Measurements from ENCODE around the gene APLNR. TPM values are rescaled to one million over a fixed set of nuclear protein-coding genes. Genes with fewer than 3 reads are reported as not detected.

Gene APLNR
- total and polyA plus RNA-seq, 2 of the 4 experiments (the other 2 are of a cell fraction), result not detected

DNA sequence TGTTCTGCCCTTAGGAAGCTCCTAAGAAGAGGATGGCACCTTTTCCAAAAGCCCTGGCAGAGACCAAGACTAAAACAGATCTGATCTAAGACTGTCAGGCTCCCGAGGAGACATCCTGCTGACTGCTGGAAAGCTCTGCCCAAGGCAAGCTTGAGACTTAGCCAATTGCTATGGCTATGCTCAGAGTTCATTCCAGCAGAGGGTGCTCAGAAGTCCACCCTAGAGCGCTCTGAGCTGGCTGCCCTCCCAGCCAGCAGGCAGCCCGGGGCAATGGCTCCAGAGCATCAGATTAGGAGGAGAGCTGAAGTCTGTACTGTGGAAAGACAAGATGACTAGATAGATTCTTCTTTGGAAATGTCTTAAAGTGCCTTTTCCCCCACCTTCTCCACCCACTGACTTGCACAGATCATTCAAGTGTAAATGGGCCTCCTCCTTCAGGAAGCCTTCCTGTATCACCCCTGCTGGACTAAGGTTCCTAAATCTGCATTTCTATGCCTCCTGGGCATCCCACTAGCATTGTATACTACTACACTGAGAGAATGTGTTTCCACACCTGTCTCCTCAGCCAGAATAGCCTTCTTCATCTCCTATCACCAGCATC, 31.9 kb downstream of the APLNR start:
- Histone ChIP-seq H3K36me3 (ENCODE audit: control insufficient read depth, insufficient read depth, low read length) (no peaks in the 10 kb centered on the region), H3K4me2 (ENCODE audit: low read depth, low read length) (no peak overlapping the region), H2BK20ac (ENCODE audit: low read depth, low read length) (no peak overlapping the region), H3K18ac (ENCODE audit: low read depth, low read length) (no peak overlapping the region), H2BK5ac (ENCODE audit: low read depth, low read length, poor library complexity, severe bottlenecking) (no peak overlapping the region), H3K14ac (replicated peaks; ENCODE audit: low read depth, low read length) (no peak overlapping the region), H2AK9ac (replicated peaks; ENCODE audit: low read depth, low read length, poor library complexity) (no peak overlapping the region), H3K9me3 (ENCODE audit: control insufficient read depth, insufficient read depth, low read length) (no peaks in the 10 kb centered on the region), H3K4me1 (ENCODE audit: control insufficient read depth, insufficient read depth, low read length) (no peaks in the 10 kb centered on the region; the same call in 1 of the 2 replicates), H2BK120ac (ENCODE audit: low read depth, low read length) (no peak overlapping the region), H3K56ac (ENCODE audit: extremely low read depth, insufficient read depth, low read length) (no peak overlapping the region), H4K20me1 (ENCODE audit: insufficient read depth, low read length) (no peaks in the 10 kb centered on the region), H4K8ac (ENCODE audit: low read depth in 2 of 2, low read length in 2 of 2) (no peak overlapping the region), H3K9ac (ENCODE audit: low read depth, low read length) (no peak overlapping the region), H4K91ac (ENCODE audit: insufficient read depth, low read depth, low read length) (no peak overlapping the region), H3K9me1 (ENCODE audit: insufficient read depth, low read length) (peaks cover 3% of the 10 kb centered on the region; the same call in 1 of the 2 replicates), H4K5ac (ENCODE audit: low read depth, low read length) (no peak overlapping the region), H2BK15ac (ENCODE audit: low read depth, low read length) (no peak overlapping the region), H3K4ac (ENCODE audit: low read depth, low read length) (no peak overlapping the region), H3K27me3 (ENCODE audit: control insufficient read depth, insufficient read depth, low read length) (peaks cover 44% of the 10 kb centered on the region), H2AFZ (replicated peaks; ENCODE audit: low read length, poor library complexity) (no peak overlapping the region), H2AK5ac (ENCODE audit: low read depth, low read length) (no peak overlapping the region), H3K27ac (ENCODE audit: insufficient read depth, low read length) (no peak overlapping the region), H3K4me3 (ENCODE audit: insufficient read depth, low read depth, low read length) (no peak overlapping the region), H3K79me1 (ENCODE audit: low read depth in 1 of 2, low read length in 2 of 2) (no peaks in the 10 kb centered on the region), H3K23ac (ENCODE audit: low read depth, low read length) (no peak overlapping the region)
- CTCF ChIA-PET, result interaction anchor here (0.6 to 2.6 kb wide), 6 partner anchors 10 to 73 kb away, joined by 3 to 40 read pairs (median 4); no protein-coding TSS in a partner anchor
- POLR2A ChIA-PET (ENCODE audit: unreplicated experiment), result interaction anchor here (0.9 kb wide), 1 partner anchor 44 kb away, joined by 3 read pairs; no protein-coding TSS in a partner anchor
- in situ Hi-C loops (cut with MboI; ENCODE audit: low sequenced_read_pairs), result no loop called here
- dilution Hi-C loops (cut with HindIII; ENCODE audit: low sequenced_read_pairs, unreplicated experiment), result no loop called here
- intact Hi-C loops (cut with micrococcal nuclease), result loop anchor here (2.0 kb wide), 1 partner anchor 44 kb away; no protein-coding TSS in a partner anchor
- WGBS, 2 experiments (ENCODE audit: extremely low coverage in 2 of 2, insufficient read length in 1 of 2), result 0% methylated on average over 1 of the region's 3 CpGs; no CpG with 5 or more reads in 1 of the 2 experiments
- DNase-seq (peak; percentile 62), ATAC-seq (ENCODE audit: low read depth) (peak; percentile 93)
- BruUV-seq (replicated peaks), result no TSS peak
- no peak for TF ChIP-seq RFX5 (IDR thresholded peaks at IDR 0.05; ENCODE audit: low read depth, low read length)
- TF ChIP-seq RCOR1 (IDR thresholded peaks at IDR 0.05; ENCODE audit: insufficient replicate concordance, low read length), result no peak
- TF ChIP-seq, protein P1, sequence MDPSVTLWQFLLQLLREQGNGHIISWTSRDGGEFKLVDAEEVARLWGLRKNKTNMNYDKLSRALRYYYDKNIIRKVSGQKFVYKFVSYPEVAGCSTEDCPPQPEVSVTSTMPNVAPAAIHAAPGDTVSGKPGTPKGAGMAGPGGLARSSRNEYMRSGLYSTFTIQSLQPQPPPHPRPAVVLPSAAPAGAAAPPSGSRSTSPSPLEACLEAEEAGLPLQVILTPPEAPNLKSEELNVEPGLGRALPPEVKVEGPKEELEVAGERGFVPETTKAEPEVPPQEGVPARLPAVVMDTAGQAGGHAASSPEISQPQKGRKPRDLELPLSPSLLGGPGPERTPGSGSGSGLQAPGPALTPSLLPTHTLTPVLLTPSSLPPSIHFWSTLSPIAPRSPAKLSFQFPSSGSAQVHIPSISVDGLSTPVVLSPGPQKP (IDR thresholded peaks at IDR 0.05; ENCODE audit: borderline replicate concordance, low read depth, low read length), result no peak
- no peak for TF ChIP-seq NFE2L2 (IDR thresholded peaks at IDR 0.05; ENCODE audit: low read depth, low read length)
- TF ChIP-seq, protein P2, sequence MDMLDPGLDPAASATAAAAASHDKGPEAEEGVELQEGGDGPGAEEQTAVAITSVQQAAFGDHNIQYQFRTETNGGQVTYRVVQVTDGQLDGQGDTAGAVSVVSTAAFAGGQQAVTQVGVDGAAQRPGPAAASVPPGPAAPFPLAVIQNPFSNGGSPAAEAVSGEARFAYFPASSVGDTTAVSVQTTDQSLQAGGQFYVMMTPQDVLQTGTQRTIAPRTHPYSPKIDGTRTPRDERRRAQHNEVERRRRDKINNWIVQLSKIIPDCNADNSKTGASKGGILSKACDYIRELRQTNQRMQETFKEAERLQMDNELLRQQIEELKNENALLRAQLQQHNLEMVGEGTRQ (IDR thresholded peaks at IDR 0.05; ENCODE audit: low read depth, low read length), result no peak
- no peak for TF ChIP-seq FOS (IDR thresholded peaks at IDR 0.05; ENCODE audit: low read depth, low read length)
- no peak for TF ChIP-seq CHD1 (IDR thresholded peaks at IDR 0.05; ENCODE audit: low read depth, low read length)
- TF ChIP-seq BHLHE40 (IDR thresholded peaks at IDR 0.05; ENCODE audit: low read depth, low read length), result no peak
- TF ChIP-seq MAFK (IDR thresholded peaks at IDR 0.05; ENCODE audit: low read depth, low read length), result no peak
- no peak for TF ChIP-seq MAZ (IDR thresholded peaks at IDR 0.05; ENCODE audit: borderline replicate concordance, low read depth, low read length)
- no peak for TF ChIP-seq MXI1 (IDR thresholded peaks at IDR 0.05; ENCODE audit: borderline replicate concordance, low read depth, low read length)
- TF ChIP-seq RAD21 (IDR thresholded peaks at IDR 0.05; ENCODE audit: low read length), result peak; percentile 33
- TF ChIP-seq SMC3 (IDR thresholded peaks at IDR 0.05; ENCODE audit: low read depth, low read length), result 0 out of 2 replicates have a peak, but pooled peaks have one; percentile 11
- no peak for TF ChIP-seq CEBPB (IDR thresholded peaks at IDR 0.05; ENCODE audit: low read depth, low read length)
- no peak for TF ChIP-seq POLR2A (IDR thresholded peaks at IDR 0.05; ENCODE audit: low read depth, low read length)

All from IMR-90 (cell line).